ENCODE data around the gene TLR10. TPM values are rescaled to one million over a fixed set of nuclear protein-coding genes. Genes with fewer than 3 reads are reported as not detected.

TLR10 gene
- total RNA-seq, 1 donor from 2014 or later = 0.22 TPM

- peaks cover 6% of the 10 kb centered on the region for H3K9me3 Mint-ChIP-seq
- no peaks in the 10 kb centered on the region for H3K27me3 Mint-ChIP-seq
- no peak overlapping the region for H3K4me3 Mint-ChIP-seq
- no peak overlapping the region for H3K27ac Mint-ChIP-seq
- peaks cover 5% of the 10 kb centered on the region for H3K36me3 Mint-ChIP-seq
- no peak for DNase-seq (ENCODE audit: extremely low spot score, unreplicated experiment)
- TF ChIP-seq CTCF (conservative IDR thresholded peaks at IDR 0.05) = no peak
- H3K4me1 Mint-ChIP-seq (ENCODE audit: unreplicated experiment) = peaks cover 11% of the 10 kb centered on the region
Observed at GRCh38 chr4:38751341-38752010, 31.3 kb downstream of the TLR10 start.

GRCh38 chr4:38749336-38749735 is 33.5 kb downstream of the TLR10 start:
- Mint-ChIP-seq H3K27ac (no peak overlapping the region), H3K36me3 (peaks cover 5% of the 10 kb centered on the region), H3K27me3 (no peaks in the 10 kb centered on the region), H3K9me3 (peaks cover 7% of the 10 kb centered on the region), H3K4me1 (ENCODE audit: unreplicated experiment) (peaks cover 11% of the 10 kb centered on the region), H3K4me3 (no peak overlapping the region)
- TF ChIP-seq CTCF (conservative IDR thresholded peaks at IDR 0.05) = no peak
- no peak for DNase-seq (ENCODE audit: extremely low spot score, unreplicated experiment)

GRCh38 chr4:38747629-38748028 is 35.2 kb downstream of the TLR10 start:
- H3K27me3 Mint-ChIP-seq = no peaks in the 10 kb centered on the region
- no peak for DNase-seq (ENCODE audit: extremely low spot score, unreplicated experiment)
- peaks cover 5% of the 10 kb centered on the region for H3K36me3 Mint-ChIP-seq
- no peak overlapping the region for H3K27ac Mint-ChIP-seq
- H3K4me1 Mint-ChIP-seq (ENCODE audit: unreplicated experiment) = peaks cover 11% of the 10 kb centered on the region
- no peak for TF ChIP-seq CTCF (conservative IDR thresholded peaks at IDR 0.05)
- no peak overlapping the region for H3K4me3 Mint-ChIP-seq
- H3K9me3 Mint-ChIP-seq = peaks cover 7% of the 10 kb centered on the region

GRCh38 chr4:38745881-38746280 is 36.9 kb downstream of the TLR10 start:
- Mint-ChIP-seq H3K4me3 (no peak overlapping the region), H3K27me3 (no peaks in the 10 kb centered on the region), H3K36me3 (peaks cover 5% of the 10 kb centered on the region), H3K27ac (no peak overlapping the region), H3K9me3 (peaks cover 7% of the 10 kb centered on the region), H3K4me1 (ENCODE audit: unreplicated experiment) (peaks cover 9% of the 10 kb centered on the region)
- TF ChIP-seq CTCF (conservative IDR thresholded peaks at IDR 0.05) = no peak
- DNase-seq (ENCODE audit: extremely low spot score, unreplicated experiment) = no peak

GRCh38 chr4:38743866-38744265 is 38.9 kb downstream of the TLR10 start:
- no peak overlapping the region for H3K27ac Mint-ChIP-seq
- no peak for TF ChIP-seq CTCF (conservative IDR thresholded peaks at IDR 0.05)
- no peaks in the 10 kb centered on the region for H3K27me3 Mint-ChIP-seq
- no peaks in the 10 kb centered on the region for H3K4me1 Mint-ChIP-seq (ENCODE audit: unreplicated experiment)
- no peak for DNase-seq (ENCODE audit: extremely low spot score, unreplicated experiment)
- no peak overlapping the region for H3K4me3 Mint-ChIP-seq
- H3K9me3 Mint-ChIP-seq = peaks cover 7% of the 10 kb centered on the region
- peaks cover 5% of the 10 kb centered on the region for H3K36me3 Mint-ChIP-seq

Data from type B pancreatic cell (in vitro differentiated cells).